Type B pancreatic cell (in vitro differentiated cells): ENCODE measurements around the gene TIMM17B. TPM values are rescaled to one million over a fixed set of nuclear protein-coding genes. Genes with fewer than 3 reads are reported as not detected.
A peak's percentile ranks its signal among the peaks of the same experiment; 100 is the strongest.

ENCODE experiments used
- DNase-seq: peaks from one replicate; pipeline ENCODE4 v3.0.0; 2021; ENCODE audit warnings: mixed read lengths; ENCODE audit not compliant: unreplicated experiment; ENCODE audit errors: extremely low spot score
- H3K27ac Mint-ChIP-seq: 2 replicates; pipeline ENCODE4 v1.8.0; 2021; ENCODE audit warnings: mild to moderate bottlenecking, mixed read lengths
- H3K27me3 Mint-ChIP-seq: 2 replicates; pipeline ENCODE4 v1.8.0; 2021; ENCODE audit warnings: mixed read lengths
- H3K36me3 Mint-ChIP-seq: 2 replicates; pipeline ENCODE4 v1.8.0; 2021; ENCODE audit warnings: mixed read lengths
- H3K4me1 Mint-ChIP-seq: one replicate; pipeline ENCODE4 v1.8.0; 2021; ENCODE audit warnings: mixed read lengths; ENCODE audit not compliant: unreplicated experiment
- H3K4me3 Mint-ChIP-seq: 2 replicates; pipeline ENCODE4 v1.8.0; 2021; ENCODE audit warnings: mild to moderate bottlenecking, mixed read lengths
- H3K9me3 Mint-ChIP-seq: 2 replicates; pipeline ENCODE4 v1.8.0; 2021; ENCODE audit warnings: mixed read lengths
- CTCF ChIP-seq: fragments of 200-600 bp; sonication (generic); conservative IDR thresholded peaks from 2 replicates; pipeline ENCODE4 v1.5.0; 2021; ENCODE audit warnings: antibody characterized with exemption, mild to moderate bottlenecking
- total RNA-seq: library from RNA; stranded (reverse); gene quantifications from 2 replicates; pipeline ENCODE4 v1.2.1, GENCODE V29; 2021; ENCODE audit warnings: low replicate concordance

The TIMM17B gene
- total RNA-seq, 1 donor from 2014 or later = 77.4 TPM

- no peak for TF ChIP-seq CTCF
- DNase-seq = no peak
- H3K36me3 Mint-ChIP-seq = peaks cover 10% of the 10 kb centered on the region
- H3K4me3 Mint-ChIP-seq = no peak overlapping the region
- no peaks in the 10 kb centered on the region for H3K9me3 Mint-ChIP-seq
- no peaks in the 10 kb centered on the region for H3K27me3 Mint-ChIP-seq
- peak overlapping the region; percentile 29 for H3K27ac Mint-ChIP-seq
- H3K4me1 Mint-ChIP-seq = peaks cover 22% of the 10 kb centered on the region
These were observed 17.3 kb upstream of the TIMM17B start for GRCh38 chrX:48914593-48915493.

DNA sequence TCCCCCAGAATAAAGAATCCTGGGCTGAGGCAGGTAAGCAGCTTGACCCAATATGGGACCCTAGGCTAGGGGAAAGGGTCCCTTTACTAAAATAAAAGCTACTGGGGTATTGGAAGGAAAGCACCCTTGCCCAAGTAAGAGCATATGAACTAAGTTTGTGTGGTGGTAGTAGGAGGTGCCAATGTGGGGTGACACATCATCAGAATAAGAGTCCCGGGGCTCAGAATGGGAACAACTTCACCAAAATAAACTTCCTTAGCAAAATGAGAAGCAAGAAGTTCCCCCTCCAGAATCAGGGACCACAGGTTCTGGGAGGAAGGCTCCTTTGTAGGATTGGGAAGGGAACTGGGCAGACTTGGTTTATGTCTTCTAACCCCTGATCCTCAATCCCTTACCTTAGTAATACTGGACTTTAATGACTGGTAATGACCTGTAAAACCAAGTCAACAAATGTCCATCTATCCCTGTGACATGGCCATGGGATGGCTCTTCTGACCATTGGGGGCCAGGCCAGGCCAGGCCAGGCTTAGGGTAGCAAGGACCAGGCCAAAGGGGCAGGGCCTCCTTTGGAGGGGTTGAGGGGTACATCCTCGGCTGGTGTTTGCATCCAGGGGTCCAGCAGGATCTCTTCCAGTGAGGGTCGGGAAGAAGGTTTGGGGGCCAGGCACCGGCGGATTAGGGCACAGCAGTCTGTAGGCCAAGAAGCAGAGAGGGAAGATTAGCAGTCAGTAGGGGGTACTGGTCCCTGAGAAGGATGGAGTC is 16.2 kb upstream of the TIMM17B start:
- H3K27me3 Mint-ChIP-seq = no peaks in the 10 kb centered on the region
- H3K36me3 Mint-ChIP-seq = peaks cover 10% of the 10 kb centered on the region
- H3K27ac Mint-ChIP-seq = no peak overlapping the region
- DNase-seq = no peak
- no peak overlapping the region for H3K4me3 Mint-ChIP-seq
- peaks cover 18% of the 10 kb centered on the region for H3K4me1 Mint-ChIP-seq
- H3K9me3 Mint-ChIP-seq = no peaks in the 10 kb centered on the region
- no peak for TF ChIP-seq CTCF

DNA sequence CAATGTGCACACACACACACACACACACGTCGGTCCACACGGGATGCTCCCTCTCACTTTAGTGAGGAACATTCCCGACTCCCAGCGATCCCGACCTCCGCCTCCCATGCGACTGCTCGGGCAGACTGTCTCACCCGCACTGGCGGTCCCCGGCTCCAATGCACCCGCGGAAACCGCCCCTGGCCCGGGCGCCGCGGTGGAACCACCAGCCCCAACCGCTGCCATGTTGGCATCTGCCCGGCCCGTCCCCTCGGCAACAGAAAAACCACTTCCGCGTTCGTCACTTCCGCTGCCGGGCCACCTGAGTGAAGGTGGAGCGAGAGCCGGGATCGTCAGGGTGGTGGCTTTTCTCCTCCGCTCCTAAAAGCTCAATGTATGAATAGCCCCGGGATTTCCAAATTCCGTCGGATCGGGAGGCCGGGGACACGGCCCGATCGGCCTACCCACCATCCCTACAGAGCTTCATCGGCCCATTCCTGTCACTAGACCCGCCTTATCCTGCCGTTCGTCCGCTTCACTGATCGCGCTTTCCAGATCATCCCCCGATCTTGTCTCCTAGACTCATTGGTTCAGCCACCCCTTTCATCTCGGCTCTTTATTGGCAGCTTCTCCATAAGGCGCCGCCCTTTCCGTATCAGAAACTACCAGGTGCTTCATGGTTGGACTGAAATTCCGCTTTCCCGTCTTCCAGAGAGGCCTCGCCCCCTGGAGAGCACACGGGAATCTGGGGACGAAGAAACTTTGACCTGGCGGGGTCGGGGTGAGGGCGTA is 14.0 kb upstream of the TIMM17B start, which contains the start of gene SLC35A2:
Gene SLC35A2 (minus strand): TSS at position 235 of the 771 bp plus-strand sequence. CDS start 10 bp downstream, at position 225.
- Mint-ChIP-seq H3K27me3 (no peaks in the 10 kb centered on the region), H3K27ac (peak within 1 kb of the TSS; percentile 97), H3K9me3 (no peaks in the 10 kb centered on the region), H3K4me3 (peak within 1 kb of the TSS; percentile 94), H3K4me1 (peaks cover 13% of the 10 kb centered on the region), H3K36me3 (peaks cover 10% of the 10 kb centered on the region)
- TF ChIP-seq CTCF = no peak
- peak; percentile 79 for DNase-seq

- TF ChIP-seq CTCF = no peak
- H3K27ac Mint-ChIP-seq = peak overlapping the region; percentile 97
- peaks cover 13% of the 10 kb centered on the region for H3K4me1 Mint-ChIP-seq
- H3K27me3 Mint-ChIP-seq = no peaks in the 10 kb centered on the region
- peaks cover 10% of the 10 kb centered on the region for H3K36me3 Mint-ChIP-seq
- no peak for DNase-seq
- H3K4me3 Mint-ChIP-seq = peak overlapping the region; percentile 94
- H3K9me3 Mint-ChIP-seq = no peaks in the 10 kb centered on the region
These were observed 13.4 kb upstream of the TIMM17B start for GRCh38 chrX:48910926-48911411.

DNA sequence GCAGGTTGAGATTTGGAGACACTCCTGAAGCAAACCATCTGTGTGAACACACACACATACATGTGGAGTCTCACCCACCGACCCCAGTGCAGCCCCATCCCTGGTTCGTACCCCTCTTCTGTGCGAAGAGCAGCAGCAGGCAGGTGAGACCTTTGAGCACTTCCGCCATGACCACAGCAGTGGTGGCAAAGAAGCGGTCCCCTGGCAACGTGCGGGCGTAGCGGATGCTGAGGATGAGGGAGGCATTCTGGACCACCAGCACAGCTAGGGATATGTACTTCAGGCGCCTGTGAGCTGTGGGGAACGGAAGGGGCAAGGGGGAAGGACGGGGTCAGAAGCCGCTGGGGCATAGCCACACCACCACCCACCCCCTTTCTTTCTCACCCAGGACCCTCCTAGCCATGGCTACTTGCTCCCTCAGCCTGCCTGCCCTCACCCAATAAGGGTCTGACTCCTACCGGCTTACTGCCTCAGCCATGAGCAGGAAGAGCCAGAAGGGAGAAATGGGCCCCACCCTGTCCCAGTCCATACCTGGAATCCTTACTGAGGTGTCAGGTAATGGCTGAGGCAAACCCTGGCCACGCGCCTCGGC is 12.2 kb upstream of the TIMM17B start:
- Mint-ChIP-seq H3K4me3 (peak overlapping the region; percentile 94), H3K9me3 (no peaks in the 10 kb centered on the region), H3K27ac (peak overlapping the region; percentile 97), H3K36me3 (peaks cover 10% of the 10 kb centered on the region), H3K27me3 (no peaks in the 10 kb centered on the region), H3K4me1 (peaks cover 13% of the 10 kb centered on the region)
- no peak for TF ChIP-seq CTCF
- no peak for DNase-seq
